Nephron (organoid): ENCODE data around the gene TXNRD2.

Experiments used
- H3K27ac Mint-ChIP-seq, 3 experiments: 2 replicates each; pipeline ENCODE4 v1.8.0; 2020; ENCODE audit warnings: mixed read lengths in 3 of 3, mild to moderate bottlenecking in 2 of 3, moderate library complexity in 1 of 3
- H3K27me3 Mint-ChIP-seq: 2 replicates; pipeline ENCODE4 v1.8.0; 2021; ENCODE audit warnings: low read depth, mild to moderate bottlenecking, moderate library complexity, mixed read lengths
- H3K36me3 Mint-ChIP-seq: 2 replicates; pipeline ENCODE4 v1.8.0; 2020; ENCODE audit warnings: low read depth, mixed read lengths
- H3K4me1 Mint-ChIP-seq: 2 replicates; pipeline ENCODE4 v1.8.0; 2020; ENCODE audit warnings: mixed read lengths
- H3K4me3 Mint-ChIP-seq, 3 experiments: 2 replicates each; pipeline ENCODE4 v1.8.0; 2020; ENCODE audit warnings: mild to moderate bottlenecking in 3 of 3, mixed read lengths in 3 of 3, moderate library complexity in 2 of 3
- H3K9me3 Mint-ChIP-seq: 2 replicates; pipeline ENCODE4 v1.8.0; 2020; ENCODE audit warnings: mixed read lengths
- TF ChIP-seq, protein P1 (sequence below), 3 experiments: fragments of 200-600 bp; sonication (generic); IDR thresholded peaks; one replicate each; pipeline ENCODE4 v1.5.0; 2021; ENCODE audit warnings: antibody characterized with exemption in 3 of 3; ENCODE audit not compliant: unreplicated experiment in 3 of 3

TXNRD2 gene

DNA sequence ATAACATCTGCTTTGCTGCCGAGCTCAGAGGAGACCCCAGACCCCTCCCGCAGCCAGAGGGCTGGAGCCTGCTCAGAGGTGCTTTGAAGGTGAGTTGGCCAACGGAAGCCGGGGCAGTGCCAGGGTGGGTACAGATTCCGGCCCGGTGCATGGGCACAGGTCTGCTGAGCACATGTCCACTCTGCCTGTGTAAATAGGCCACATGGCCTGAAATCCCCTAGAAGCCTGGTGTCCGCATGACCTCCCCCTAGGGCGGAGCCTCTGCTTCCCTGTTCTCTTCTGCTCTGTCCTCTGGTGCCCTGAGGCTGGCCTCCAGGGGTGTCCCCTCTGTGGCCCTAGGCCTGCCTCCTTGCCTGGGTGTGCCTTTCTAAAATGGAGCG, 19.6 kb upstream of the TXNRD2 start:
- peak overlapping the region in 1 of 3 experiments; percentile 78 for H3K27ac Mint-ChIP-seq
- peaks cover 28% of the 10 kb centered on the region for H3K4me1 Mint-ChIP-seq
- no peaks in the 10 kb centered on the region for H3K9me3 Mint-ChIP-seq
- TF ChIP-seq, protein P1, sequence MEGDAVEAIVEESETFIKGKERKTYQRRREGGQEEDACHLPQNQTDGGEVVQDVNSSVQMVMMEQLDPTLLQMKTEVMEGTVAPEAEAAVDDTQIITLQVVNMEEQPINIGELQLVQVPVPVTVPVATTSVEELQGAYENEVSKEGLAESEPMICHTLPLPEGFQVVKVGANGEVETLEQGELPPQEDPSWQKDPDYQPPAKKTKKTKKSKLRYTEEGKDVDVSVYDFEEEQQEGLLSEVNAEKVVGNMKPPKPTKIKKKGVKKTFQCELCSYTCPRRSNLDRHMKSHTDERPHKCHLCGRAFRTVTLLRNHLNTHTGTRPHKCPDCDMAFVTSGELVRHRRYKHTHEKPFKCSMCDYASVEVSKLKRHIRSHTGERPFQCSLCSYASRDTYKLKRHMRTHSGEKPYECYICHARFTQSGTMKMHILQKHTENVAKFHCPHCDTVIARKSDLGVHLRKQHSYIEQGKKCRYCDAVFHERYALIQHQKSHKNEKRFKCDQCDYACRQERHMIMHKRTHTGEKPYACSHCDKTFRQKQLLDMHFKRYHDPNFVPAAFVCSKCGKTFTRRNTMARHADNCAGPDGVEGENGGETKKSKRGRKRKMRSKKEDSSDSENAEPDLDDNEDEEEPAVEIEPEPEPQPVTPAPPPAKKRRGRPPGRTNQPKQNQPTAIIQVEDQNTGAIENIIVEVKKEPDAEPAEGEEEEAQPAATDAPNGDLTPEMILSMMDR (IDR thresholded peaks at IDR 0.05; ENCODE audit: unreplicated experiment in 3 of 3), result no peak
- no peaks in the 10 kb centered on the region for H3K36me3 Mint-ChIP-seq
- no peaks in the 10 kb centered on the region for H3K27me3 Mint-ChIP-seq
- H3K4me3 Mint-ChIP-seq, result no peak overlapping the region

DNA sequence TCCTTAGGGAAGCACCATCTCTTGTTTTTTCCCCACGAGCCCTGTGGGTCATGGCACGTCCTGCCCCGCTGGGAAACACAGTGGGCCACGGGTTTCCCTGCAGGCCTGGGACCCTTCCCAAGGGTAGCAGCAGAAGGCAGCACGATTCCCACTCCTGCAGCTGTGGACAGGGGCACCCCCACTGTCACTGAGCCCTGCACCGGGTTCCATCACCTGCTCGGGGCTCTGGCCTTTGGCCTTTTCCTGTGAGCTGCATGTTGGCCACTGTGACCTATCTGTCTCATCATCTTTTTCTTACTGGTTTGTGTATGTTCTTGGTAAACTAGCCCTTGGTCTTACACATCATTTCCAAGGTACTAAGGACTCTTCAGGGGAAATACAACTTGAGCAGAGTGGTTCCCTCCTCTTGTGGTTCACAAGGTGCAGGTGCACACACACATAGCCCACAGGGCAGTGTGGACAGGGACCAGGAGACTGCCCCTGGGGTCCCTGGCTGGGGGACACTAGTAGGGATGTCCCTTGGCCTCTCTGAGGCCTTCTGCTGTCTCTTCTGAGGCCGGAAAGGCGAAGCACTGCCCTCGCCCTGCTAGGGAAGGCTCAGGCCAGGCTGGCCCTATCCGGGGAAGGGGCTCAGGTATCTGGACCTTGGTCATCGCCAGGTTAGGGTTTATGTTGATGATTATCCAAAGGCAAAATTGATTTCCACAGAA, 19.0 kb upstream of the TXNRD2 start:
- Mint-ChIP-seq H3K36me3 (no peaks in the 10 kb centered on the region), H3K4me3 (peak overlapping the region in 1 of 3 experiments; percentile 65), H3K9me3 (no peaks in the 10 kb centered on the region), H3K27ac (peak overlapping the region; percentile 44 to 78 (median 63)), H3K4me1 (peaks cover 23% of the 10 kb centered on the region), H3K27me3 (no peaks in the 10 kb centered on the region)
- TF ChIP-seq, protein P1 (IDR thresholded peaks at IDR 0.05; ENCODE audit: unreplicated experiment in 3 of 3), result no peak

DNA sequence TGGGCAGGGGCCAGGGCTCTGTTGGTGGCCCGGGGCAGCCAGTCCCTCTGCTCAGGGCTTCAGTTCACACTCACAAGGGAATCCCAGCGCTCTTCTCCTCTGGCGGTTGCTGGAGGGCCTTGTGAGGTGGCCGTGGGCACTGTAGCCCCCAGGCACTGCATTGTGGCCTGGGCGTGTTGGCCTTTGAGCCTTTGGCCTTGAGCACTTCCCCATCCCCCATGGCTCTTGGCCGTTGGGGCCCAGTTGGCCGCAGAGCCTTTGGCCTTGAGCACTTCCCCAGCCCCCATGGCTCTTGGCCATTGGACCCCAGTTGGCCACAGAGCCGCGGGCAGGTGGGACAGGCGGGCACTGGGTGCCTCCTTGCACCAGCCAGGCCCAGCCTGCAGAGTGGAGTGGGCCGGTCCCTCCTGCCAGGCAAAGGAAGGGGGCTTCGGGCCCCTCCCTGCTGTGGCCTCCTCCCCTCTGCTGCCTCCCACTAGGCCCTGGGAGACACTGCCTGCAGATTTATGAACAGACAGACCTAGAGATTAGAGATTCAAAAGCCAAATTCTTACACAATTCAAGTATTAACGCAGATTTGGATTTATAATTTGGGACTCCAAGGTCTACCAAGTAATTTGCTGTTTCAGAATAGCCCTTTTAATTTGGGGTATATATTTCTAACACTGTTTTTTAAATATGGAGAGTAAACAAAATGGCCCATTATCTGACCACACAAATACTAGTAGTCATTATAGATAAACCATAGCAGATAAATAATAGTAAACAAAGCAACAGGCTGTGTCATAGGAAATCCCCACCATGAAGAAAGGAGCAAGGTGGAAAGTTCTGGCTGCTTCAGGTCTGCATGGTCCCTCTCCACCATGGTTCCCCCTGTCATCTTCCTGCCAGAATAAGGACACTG, 18.2 kb upstream of the TXNRD2 start:
- Mint-ChIP-seq H3K27me3 (no peaks in the 10 kb centered on the region), H3K27ac (peak overlapping the region; percentile 44 to 71 (median 63)), H3K4me3 (peak overlapping the region; percentile 63 to 77 (median 75)), H3K4me1 (peaks cover 19% of the 10 kb centered on the region), H3K9me3 (no peaks in the 10 kb centered on the region), H3K36me3 (no peaks in the 10 kb centered on the region)
- TF ChIP-seq, protein P1 (IDR thresholded peaks at IDR 0.05; ENCODE audit: unreplicated experiment in 3 of 3), result no peak

DNA sequence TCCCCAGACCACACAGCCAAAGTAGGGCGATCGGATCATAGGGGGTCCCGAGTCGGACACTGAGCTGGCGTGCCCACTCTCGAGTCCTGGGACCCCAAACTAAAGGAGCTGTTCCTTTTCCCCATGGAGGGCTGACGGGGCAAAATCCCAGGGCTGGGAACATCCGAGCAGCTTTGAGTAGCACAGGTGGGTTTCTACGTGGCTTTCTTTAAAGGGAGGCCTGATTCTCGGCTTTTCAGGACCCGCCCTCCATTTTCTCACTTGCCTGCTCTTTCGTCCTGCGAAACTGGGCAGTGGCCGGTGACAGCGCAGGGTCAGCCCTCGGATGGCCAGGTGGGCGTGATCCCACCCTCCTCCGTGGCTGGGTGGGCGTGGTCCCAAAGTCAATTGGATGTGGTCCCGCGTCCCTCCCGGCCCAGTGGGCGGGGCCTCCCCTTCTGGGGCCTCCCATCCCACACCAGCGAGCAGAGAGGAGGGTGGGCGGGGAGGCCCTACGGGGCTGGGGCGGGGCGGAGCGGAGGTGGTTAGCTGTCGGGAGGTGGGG, 17.5 kb upstream of the TXNRD2 start:
- Mint-ChIP-seq H3K4me3 (peak overlapping the region; percentile 45 to 77 (median 75)), H3K27me3 (no peaks in the 10 kb centered on the region), H3K27ac (peak overlapping the region; percentile 19 to 71 (median 31)), H3K4me1 (peaks cover 19% of the 10 kb centered on the region), H3K36me3 (no peaks in the 10 kb centered on the region), H3K9me3 (no peaks in the 10 kb centered on the region)
- TF ChIP-seq, protein P1 (IDR thresholded peaks at IDR 0.05; ENCODE audit: unreplicated experiment in 3 of 3), result no peak

DNA sequence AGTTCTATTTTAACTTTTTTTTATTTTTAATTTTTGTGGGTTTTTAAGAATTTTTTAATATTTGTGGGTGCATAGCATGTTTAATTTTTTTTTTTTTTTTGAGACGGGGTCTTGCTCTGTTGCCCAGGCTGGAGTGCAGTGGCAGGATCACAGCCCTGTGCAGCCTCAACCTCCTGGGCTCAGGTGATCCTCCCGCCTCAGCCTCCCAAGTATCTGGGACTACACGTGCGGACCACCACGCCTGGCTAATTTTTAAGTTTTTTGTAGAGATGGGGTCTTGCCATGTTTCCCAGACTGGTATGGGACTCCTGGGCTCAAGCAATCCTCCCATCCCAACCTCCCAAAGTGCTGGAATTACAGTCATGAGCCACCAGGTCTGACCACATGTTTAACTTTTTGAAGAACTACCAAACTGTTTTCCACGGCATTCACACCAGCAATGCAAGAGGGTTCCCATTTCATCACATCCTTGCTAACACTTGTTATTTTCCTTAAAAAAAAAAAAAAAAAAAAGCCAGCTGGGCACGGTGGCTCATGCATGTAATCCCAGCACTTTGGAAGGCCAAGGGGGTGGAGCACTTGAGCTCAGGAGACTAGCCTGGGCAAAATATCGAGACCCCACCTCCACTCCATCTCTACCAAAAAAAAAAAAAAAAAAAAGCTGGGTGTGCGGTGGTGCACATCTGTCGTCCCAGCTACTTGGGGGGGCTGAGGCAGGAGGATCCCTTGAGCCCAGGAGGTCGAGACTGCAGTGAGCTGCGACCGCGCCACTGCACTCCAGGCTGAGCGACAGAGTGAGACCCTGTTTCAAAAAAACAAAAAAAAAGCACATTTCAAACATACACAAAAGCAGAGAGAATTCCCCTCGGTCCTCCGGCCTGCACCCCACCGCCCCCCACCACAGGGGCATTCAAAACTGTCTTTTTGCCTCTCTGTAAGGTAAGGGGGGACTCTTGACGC, 16.7 kb upstream of the TXNRD2 start:
- TF ChIP-seq, protein P1 (IDR thresholded peaks at IDR 0.05; ENCODE audit: unreplicated experiment in 3 of 3), result no peak
- peak overlapping the region; percentile 19 to 71 (median 31) for H3K27ac Mint-ChIP-seq
- H3K9me3 Mint-ChIP-seq, result no peaks in the 10 kb centered on the region
- peaks cover 19% of the 10 kb centered on the region for H3K4me1 Mint-ChIP-seq
- peak overlapping the region; percentile 45 to 77 (median 75) for H3K4me3 Mint-ChIP-seq
- H3K36me3 Mint-ChIP-seq, result no peaks in the 10 kb centered on the region
- no peaks in the 10 kb centered on the region for H3K27me3 Mint-ChIP-seq
